Measurements from ENCODE around the gene OBSCN.

The OBSCN gene

DNA sequence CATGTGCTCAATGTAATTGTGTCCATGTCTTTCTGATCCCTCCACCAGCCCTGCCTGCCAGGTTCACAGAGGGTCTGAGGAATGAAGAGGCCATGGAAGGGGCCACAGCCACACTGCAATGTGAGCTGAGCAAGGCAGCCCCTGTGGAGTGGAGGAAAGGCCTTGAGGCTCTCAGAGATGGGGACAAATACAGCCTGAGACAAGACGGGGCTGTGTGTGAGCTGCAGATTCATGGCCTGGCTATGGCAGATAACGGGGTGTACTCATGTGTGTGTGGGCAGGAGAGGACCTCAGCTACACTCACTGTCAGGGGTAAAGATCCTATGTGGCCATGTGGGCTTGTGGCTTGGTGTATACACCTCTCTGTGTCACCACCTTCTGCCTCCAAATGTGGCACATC is 91.4 kb downstream of the OBSCN start:
- no peak overlapping the region for H3K27ac ChIP-seq
- no peak for TF ChIP-seq CTCF (conservative IDR thresholded peaks at IDR 0.05)
- no peak for TF ChIP-seq ZFX (IDR thresholded peaks at IDR 0.05)

DNA sequence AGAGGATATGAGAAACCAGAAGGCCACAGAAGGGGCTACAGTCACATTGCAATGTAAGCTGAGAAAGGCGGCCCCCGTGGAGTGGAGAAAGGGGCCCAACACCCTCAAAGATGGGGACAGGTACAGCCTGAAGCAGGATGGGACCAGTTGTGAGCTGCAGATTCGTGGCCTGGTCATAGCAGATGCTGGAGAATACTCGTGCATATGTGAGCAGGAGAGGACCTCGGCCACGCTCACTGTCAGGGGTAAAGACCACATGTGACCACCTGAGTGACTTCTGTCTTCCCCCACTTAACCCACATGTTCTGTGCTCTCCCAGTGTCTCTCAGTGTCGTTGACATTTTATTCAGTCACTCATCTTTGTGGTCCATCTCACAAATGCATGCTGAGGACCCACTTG is 92.1 kb downstream of the OBSCN start:
- no peak overlapping the region for H3K27ac ChIP-seq
- TF ChIP-seq CTCF (conservative IDR thresholded peaks at IDR 0.05) (no peak), ZFX (IDR thresholded peaks at IDR 0.05) (no peak)

DNA sequence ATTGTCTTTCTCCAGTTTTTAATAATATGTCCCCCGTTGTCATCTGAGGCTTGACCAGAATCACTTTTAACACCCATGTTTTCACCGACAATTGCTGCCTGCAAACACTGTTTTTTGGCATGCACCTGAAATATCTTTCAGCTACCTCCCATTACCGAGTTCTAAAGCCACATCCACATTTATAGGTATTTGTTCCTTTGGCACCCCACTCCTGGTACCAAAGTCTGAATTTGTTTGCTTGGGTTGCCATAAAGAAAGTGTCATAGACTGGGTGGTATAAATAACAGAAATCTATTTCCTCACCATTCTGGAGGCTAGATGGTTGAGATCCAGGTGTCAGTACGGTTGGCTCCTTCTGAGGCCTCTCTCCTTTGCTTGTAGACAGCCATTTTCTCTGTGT is 94.2 kb downstream of the OBSCN start:
- TF ChIP-seq CTCF (conservative IDR thresholded peaks at IDR 0.05), result no peak
- no peak for TF ChIP-seq ZFX (IDR thresholded peaks at IDR 0.05)
- H3K27ac ChIP-seq, result no peak overlapping the region

GRCh38 chr1:228303596-228303995 is 95.8 kb downstream of the OBSCN start:
- H3K27ac ChIP-seq, result no peak overlapping the region
- TF ChIP-seq ZFX (IDR thresholded peaks at IDR 0.05) (no peak), CTCF (conservative IDR thresholded peaks at IDR 0.05) (no peak)

DNA sequence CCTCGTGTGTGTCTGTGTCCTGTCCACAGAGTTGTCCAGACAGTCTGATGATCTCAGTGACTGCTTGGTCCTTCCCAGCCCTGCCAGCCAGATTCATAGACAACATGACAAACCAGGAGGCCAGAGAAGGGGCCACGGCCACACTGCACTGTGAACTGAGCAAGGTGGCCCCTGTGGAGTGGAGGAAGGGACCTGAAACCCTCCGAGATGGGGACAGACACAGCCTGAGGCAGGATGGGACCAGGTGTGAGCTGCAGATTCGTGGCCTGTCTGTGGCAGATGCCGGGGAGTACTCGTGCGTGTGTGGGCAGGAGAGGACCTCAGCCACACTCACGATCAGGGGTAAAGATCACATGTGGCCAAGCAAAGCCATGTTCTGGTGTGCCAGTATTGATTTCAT is 96.4 kb downstream of the OBSCN start:
- no peak for TF ChIP-seq CTCF (conservative IDR thresholded peaks at IDR 0.05)
- no peak for TF ChIP-seq ZFX (IDR thresholded peaks at IDR 0.05)
- H3K27ac ChIP-seq, result no peak overlapping the region

DNA sequence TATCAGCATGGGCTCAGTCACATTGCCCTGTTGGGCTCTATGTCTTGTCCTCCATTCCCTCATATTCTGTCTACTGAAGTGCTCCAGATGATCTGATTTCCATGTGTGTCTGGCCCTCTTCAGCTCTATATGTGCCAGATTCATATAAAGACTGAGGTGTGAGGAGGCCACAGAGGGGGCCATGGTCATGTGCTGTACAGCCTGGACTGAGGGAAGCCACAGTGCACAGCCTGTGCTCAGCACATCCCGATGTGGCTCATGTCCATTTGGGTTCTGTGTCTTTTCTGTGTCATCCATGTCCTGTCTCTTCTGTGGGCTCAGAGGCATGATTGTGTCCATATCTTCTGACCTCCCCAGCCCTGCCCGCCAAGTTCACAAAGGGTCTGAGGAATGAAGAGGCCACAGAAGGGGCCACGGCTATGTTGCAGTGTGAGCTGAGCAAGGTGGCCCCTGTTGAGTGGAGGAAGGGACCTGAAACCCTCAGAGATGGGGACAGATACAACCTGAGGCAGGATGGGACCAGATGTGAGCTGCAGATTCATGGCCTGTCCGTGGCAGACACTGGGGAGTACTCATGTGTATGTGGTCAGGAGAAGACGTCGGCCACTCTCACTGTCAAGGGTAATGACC is 97.0 kb downstream of the OBSCN start:
- no peak overlapping the region for H3K27ac ChIP-seq
- no peak for TF ChIP-seq ZFX (IDR thresholded peaks at IDR 0.05)
- TF ChIP-seq CTCF (conservative IDR thresholded peaks at IDR 0.05), result no peak

DNA sequence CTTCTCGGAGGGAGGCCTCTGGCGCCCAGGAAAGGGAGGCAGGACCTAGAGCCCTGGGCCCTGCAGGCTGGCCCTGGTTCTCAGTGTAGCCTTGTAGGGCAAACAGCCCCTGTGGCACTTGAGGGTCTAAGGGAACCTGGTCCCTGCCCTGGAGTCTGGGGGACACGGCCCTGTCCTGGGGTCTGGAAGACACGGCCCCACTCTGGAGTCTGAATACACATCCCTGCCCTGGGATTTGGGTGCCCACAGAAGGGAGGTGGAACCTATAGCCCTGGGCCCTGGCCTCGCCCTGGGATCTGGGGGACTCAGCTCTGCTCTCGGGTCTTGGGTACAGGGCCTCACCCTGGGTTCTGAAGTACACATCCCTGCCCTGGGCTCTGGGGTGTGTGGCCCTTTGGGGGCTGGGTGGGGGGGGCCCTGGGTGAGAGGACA is 97.9 kb downstream of the OBSCN start:
- TF ChIP-seq CTCF (conservative IDR thresholded peaks at IDR 0.05) (no peak), ZFX (IDR thresholded peaks at IDR 0.05) (no peak)
- no peak overlapping the region for H3K27ac ChIP-seq

All from C4-2B (cell line).